Pancreas (tissue), 10 donors: Measurements from ENCODE around the gene TMEM101. TPM values are rescaled to one million over a fixed set of nuclear protein-coding genes. Genes with fewer than 3 reads are reported as not detected.

Experiments used
- ATAC-seq, 4 donors: fragments of 200-7000 bp; cut with Tn5 transposase; one replicate each; pipeline versions ENCODE4 v1.8.0 to v1.9.1; 2020; ENCODE audit warnings: mild to moderate bottlenecking in 4 of 4, moderate library complexity in 4 of 4
- DNase-seq, 6 donors: peaks; one replicate each; pipeline ENCODE4 v3.0.0-alpha.2; 2020
- FAIRE-seq: peaks from 2 replicates; lab custom pipeline; 2012; peaks lifted over from hg19 to GRCh38; lab: Jason Lieb, UNC
- H3K27ac ChIP-seq, 4 donors: fragments of 200-600 bp; sonication (generic); 1 replicate in 3 of 4; 2 replicates in 1 of 4; pipeline versions ENCODE4 v1.5.0 to v1.8.0; 2020
- H3K27me3 ChIP-seq, 4 donors: fragments of 200-600 bp; one replicate each; pipeline ENCODE4 v1.8.0; 2021
- H3K36me3 ChIP-seq, 3 donors: fragments of 200-600 bp; sonication (generic) in 1 of 3; one replicate each; pipeline versions ENCODE4 v1.5.0 to v1.8.0; 2020 to 2021
- H3K4me1 ChIP-seq, 3 donors: fragments of 200-600 bp; one replicate each; pipeline ENCODE4 v1.8.0; 2021
- H3K4me3 ChIP-seq, 4 donors: fragments of 200-600 bp; sonication (generic) in 2 of 4; one replicate each; pipeline versions ENCODE4 v1.5.0 to v1.8.0; 2020 to 2021
- H3K9me3 ChIP-seq, 4 donors: fragments of 200-600 bp; one replicate each; pipeline ENCODE4 v1.8.0; 2021
- CTCF ChIP-seq, 4 donors: fragments of 200-600 bp; sonication (generic) in 3 of 4; IDR thresholded peaks; one replicate each; pipeline versions ENCODE4 v1.5.0 to v1.8.0; 2021; ENCODE audit warnings: antibody characterized with exemption in 4 of 4
- WGBS, 2 donors: extraction: QIAGEN DNeasy Blood & Tissue Kit; methylation state at CpG; one replicate each; pipeline ENCODE4 v1.1.7; 2013; 5-methylcytosine and 5-hydroxymethylcytosine counted together
- intact Hi-C, 3 donors: fragments of 100-400 bp; cut with DNase I; formaldehyde crosslinking; loops; one replicate each; pipeline versions ENCODE4 v1.11.1 to v1.14.2; 2022
- polyA plus RNA-seq, 2 donors: library from polyadenylated mRNA; stranded (reverse); fragments of 200-250 nt; gene quantifications; one replicate each; pipeline ENCODE4 v1.2.3, GENCODE V29; 2013
- total RNA-seq, 6 donors: library from RNA; stranded (reverse); fragmentation: NEBNext Ultra II Directional in 4 of 6; extraction: Animal tissue kit (Norgen Biotek cat#: 25700) in 4 of 6; gene quantifications; one replicate each; pipeline versions ENCODE4 v1.2.1 to v1.2.4, GENCODE V29; 2021 to 2023
- donor health status: healthy with polysubstance abuse.
- donor health status: DM: no; HTN: no; CAD: no; lungs with moderate emphysema.
- donor health status: DM: no; HTN: no; CAD: no.
- donor health status: control.
- donor health status: control.
- donor health status: Bipolar disorder and iron deficiency.
- donor health status: DM: yes; HTN: yes; CAD: no.
- donor health status: DM: no; HTN: no; CAD: no.
- donor health status: DM: no; HTN: no; CAD: no.
- donor health status: DM: yes; HTN: yes; CAD: no.

TMEM101 gene
- total and polyA plus RNA-seq, 8 donors = 14.4 to 22.7 (median 19.6) TPM

GRCh38 chr17:43987131-43988021, 27.4 kb downstream of the TMEM101 start:
- H3K4me3 ChIP-seq = no peak overlapping the region
- no peaks in the 10 kb centered on the region for H3K36me3 ChIP-seq
- ATAC-seq = no peak
- WGBS, 2 donors = 57 to 66% methylated on average over 12 of the region's 12 CpGs
- intact Hi-C loops = no loop called here
- H3K27me3 ChIP-seq = peaks cover 0 to 9% (median 0%) of the 10 kb centered on the region in 4 donors
- DNase-seq = no peak
- H3K27ac ChIP-seq = no peak overlapping the region
- no peak for TF ChIP-seq CTCF (IDR thresholded peaks at IDR 0.05)
- no peak for FAIRE-seq
- peaks cover 0 to 5% (median 0%) of the 10 kb centered on the region in 3 donors for H3K4me1 ChIP-seq
- no peaks in the 10 kb centered on the region for H3K9me3 ChIP-seq

- H3K27ac ChIP-seq = no peak overlapping the region
These were observed 28.4 kb downstream of the TMEM101 start for GRCh38 chr17:43986225-43986981.

GRCh38 chr17:43984521-43984920, 30.2 kb downstream of the TMEM101 start:
- FAIRE-seq = no peak
- no peak for TF ChIP-seq CTCF (IDR thresholded peaks at IDR 0.05)
- Histone ChIP-seq H3K4me1 (peaks cover 0 to 5% (median 0%) of the 10 kb centered on the region in 3 donors), H3K36me3 (no peaks in the 10 kb centered on the region), H3K27ac (no peak overlapping the region), H3K27me3 (peaks cover 0 to 9% (median 0%) of the 10 kb centered on the region in 4 donors), H3K4me3 (no peak overlapping the region), H3K9me3 (no peaks in the 10 kb centered on the region)
- ATAC-seq = peak in 2 of 4 donors; percentile 5 to 13
- WGBS, 2 donors = 89 to 90% methylated on average over 8 of the region's 8 CpGs
- intact Hi-C loops = no loop called here
- no peak for DNase-seq

More at GRCh38 chr17:43986225-43986981, 28.4 kb downstream of the TMEM101 start:
- Histone ChIP-seq H3K4me3 (no peak overlapping the region), H3K27me3 (peaks cover 0 to 9% (median 0%) of the 10 kb centered on the region in 4 donors), H3K9me3 (no peaks in the 10 kb centered on the region), H3K4me1 (peaks cover 0 to 5% (median 0%) of the 10 kb centered on the region in 3 donors), H3K36me3 (no peaks in the 10 kb centered on the region)
- 85 to 93% methylated on average over 7 of the region's 7 CpGs for WGBS, 2 donors
- no peak for DNase-seq
- no peak for FAIRE-seq
- intact Hi-C loops = no loop called here
- ATAC-seq = no peak
- TF ChIP-seq CTCF (IDR thresholded peaks at IDR 0.05) = no peak

- WGBS, 2 donors = 3 to 4% methylated on average over 58 to 78 of the region's 78 CpGs
- H3K9me3 ChIP-seq = no peaks in the 10 kb centered on the region
- H3K4me1 ChIP-seq = peaks cover 0 to 5% (median 0%) of the 10 kb centered on the region in 3 donors
- peaks cover 0 to 9% (median 0%) of the 10 kb centered on the region in 4 donors for H3K27me3 ChIP-seq
- intact Hi-C loops = no loop called here
- no peak overlapping the region for H3K27ac ChIP-seq
- no peak for FAIRE-seq
- peak overlapping the region; percentile 7 to 49 (median 22) for H3K4me3 ChIP-seq
- no peak for TF ChIP-seq CTCF (IDR thresholded peaks at IDR 0.05)
- H3K36me3 ChIP-seq = no peaks in the 10 kb centered on the region
- peak in 5 of 6 donors; percentile 14 to 86 (median 42) for DNase-seq
- ATAC-seq = peak; percentile 74 to 91 (median 86)
These were observed 31.0 kb downstream of the TMEM101 start for GRCh38 chr17:43983515-43984411.
